Fibroblast of skin of right quadriceps (primary cell): ENCODE measurements around the gene ADGRG7.

Experiments used
- DNase-seq: peaks from one replicate; pipeline ENCODE4 v3.0.0-alpha.2; 2013

The ADGRG7 gene

DNA sequence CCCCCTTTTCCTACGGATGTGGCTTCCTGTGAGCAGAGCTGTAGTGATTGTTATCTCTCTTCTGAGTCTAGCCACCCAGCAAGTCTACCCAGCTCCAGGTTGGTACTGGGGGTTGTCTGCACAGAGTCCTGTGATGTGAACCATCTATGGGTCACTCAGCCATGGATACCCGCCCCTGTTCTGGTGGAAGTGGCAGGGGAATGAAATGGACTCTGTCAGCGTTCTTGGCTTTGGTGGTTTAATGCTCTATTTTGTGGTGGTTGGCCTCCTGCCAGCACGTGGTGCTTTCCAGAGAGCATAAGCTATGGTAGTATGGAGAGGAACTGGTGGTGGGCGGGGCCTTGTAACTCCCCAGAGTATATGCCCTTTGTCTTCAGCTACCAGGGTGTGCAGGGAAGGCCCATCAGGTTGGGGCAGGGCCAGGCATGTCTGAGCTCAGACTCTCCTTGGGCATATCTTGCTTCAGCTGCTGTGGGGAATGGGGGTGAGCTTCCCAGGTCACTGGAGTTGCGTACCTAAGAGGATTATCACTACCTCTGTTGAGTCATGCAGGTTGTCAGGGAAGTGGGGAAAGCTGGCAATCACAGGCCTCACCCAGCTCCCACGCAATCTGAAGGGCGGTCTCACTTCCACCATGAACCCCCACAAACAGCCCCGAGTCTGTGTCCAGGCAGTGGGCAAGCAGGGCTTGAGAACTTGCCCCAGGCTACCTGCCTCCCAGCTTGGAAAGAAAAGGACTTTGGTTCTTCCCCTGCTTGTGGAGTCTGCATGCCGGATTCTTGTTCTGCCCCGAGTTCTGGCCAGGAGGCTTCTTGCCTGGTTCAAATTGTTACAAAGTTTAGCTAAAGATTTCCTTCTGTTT is 9.0 kb upstream of the ADGRG7 start:
- DNase-seq, result no peak

DNA sequence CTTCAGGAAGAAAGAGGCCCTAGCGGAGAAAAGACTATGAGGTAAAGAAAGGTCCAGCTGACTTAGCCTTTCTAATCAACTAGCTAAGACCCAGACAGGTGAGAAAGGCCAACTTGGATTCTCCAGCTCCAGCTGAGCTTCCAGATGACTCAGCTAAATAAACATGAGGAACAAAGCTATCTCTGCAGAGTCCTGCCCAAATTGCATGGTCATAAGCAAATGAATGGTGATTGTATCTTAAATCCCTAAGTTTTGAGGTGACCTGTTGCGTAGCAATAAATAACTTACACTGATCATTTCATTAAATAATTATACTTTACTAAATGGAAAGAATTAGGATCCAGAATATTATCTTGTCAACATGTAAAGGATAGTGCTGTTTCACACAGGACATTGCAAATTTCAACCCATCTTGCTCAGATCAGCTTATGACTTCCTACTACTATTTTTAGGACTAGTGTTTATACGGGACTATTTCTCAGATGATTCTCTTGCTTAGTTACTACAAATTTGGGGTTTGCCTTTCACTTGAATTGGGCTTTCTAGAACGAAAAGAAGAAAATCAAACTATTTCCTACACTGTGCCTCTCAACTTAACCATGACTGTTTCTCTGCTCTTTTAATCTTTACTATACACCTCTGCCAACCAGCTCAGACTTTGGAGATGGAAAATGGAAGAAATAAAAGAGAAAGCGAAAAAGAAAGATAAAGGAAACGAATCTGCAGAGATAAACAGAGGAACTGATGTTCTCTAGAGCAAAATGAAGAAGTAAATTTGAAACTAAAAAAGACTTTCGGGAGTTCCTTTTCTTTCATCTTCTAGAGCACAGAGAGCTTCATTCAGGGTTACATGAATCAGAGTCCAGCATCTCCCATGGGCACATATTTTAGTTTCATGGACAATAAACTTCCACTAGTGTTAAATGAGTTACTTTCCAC is 6.6 kb upstream of the ADGRG7 start:
- no peak for DNase-seq

DNA sequence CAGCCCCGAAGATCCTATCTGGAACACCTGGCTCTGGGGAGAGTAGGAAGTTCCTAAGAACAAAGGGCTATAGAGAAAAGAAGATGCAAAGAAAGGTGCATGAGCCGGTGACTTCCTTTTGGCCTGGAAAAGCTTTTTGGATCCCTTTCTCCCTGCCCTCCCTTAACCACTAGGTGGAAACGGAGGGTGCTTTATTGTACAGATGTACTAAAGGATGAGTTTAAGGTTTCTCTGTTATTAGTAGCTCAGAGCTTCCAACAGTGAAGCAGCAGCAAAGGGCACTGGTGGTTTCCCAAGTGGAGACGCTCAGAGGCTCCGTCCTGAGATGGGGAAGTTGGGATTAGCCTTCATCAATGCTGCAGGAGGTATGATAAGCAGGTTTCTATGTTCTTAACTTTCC is 5.9 kb upstream of the ADGRG7 start:
- DNase-seq, result peak; percentile 39

DNA sequence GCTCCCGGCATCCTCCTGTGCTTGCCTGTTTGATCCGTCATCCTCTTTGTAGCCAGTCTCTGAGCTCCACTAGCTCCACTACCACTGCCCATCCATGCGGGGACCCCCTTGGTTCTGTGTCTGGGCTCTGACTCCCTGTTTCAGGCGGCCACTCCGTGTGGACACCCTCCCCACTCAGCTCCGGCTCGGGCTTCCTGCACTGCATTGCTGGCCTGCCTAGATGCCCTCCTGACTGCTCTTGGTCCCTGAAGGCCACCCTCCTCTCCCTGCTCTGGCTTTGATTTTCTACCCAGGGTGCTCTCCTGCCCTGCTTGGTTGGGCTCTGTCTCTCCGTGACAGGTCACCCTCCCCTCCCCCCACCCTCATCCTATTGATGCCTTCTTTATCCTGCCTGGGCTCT is 4.0 kb upstream of the ADGRG7 start:
- DNase-seq, result no peak

DNA sequence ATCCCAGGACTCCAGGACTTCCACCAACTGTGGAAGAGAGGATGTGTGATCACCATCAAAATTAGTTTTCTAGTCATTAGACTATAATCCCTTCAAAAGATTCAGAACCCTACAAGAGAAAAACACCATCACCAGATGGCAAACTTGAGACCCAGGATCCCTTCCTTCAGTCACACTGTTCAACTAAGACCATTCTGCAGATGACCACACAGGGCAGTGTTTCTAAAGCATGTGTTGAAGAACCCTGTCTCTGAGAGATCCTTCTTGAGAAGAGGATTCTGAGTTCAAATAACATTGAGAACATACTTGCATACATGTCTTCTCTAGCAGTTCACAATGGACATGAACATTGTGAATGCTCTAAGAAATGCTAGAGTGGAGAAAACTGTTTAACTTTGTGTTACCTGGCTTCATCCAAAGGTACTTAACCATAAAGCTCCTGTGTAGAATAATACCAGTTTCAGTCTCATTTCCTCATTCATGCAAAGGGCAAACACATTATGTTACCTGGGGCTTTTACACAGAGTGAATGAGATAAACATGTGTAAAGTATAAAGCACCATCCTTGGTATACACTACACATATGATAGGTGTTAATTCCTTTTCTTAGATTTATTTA is 2.4 kb upstream of the ADGRG7 start:
- DNase-seq, result no peak

DNA sequence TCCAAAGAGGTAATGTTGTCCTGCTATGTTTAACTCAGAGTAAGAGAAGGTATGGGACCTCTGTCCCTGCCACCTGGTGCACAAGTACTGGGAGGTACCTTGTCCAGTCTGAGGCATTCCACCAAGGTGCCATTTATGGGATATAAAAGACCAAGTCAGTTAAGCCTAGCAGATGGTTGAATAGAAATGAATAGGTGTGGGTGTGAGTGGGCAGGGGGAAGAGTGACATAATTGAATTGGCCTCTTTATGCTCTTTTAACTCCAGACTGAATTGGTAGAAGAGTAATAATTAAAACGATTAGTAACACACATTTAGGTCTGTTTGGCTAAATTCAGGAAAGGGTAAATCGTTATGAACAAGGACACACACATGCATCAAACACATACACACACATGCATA is 562 bp downstream of the ADGRG7 start:
- no peak for DNase-seq

DNA sequence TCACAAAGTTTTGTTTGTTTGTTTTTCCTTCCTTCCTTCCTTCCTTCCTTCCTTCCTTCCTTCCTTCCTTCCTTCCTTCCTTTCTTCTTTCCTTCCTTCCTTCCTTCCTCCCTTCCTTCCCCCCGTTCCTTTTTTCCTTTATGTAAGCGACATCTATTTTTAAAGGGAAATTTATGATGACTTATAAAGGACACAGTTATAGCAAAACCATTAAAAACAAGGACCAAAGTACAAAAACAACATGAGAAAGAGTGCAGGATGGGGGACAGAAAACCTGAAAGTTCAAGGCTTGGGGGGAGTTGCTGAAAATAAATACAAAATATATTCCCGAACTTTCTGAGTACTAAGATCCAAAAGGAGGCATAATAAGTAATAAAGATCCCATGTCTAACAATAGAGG is 1.8 kb downstream of the ADGRG7 start:
- DNase-seq, result no peak

DNA sequence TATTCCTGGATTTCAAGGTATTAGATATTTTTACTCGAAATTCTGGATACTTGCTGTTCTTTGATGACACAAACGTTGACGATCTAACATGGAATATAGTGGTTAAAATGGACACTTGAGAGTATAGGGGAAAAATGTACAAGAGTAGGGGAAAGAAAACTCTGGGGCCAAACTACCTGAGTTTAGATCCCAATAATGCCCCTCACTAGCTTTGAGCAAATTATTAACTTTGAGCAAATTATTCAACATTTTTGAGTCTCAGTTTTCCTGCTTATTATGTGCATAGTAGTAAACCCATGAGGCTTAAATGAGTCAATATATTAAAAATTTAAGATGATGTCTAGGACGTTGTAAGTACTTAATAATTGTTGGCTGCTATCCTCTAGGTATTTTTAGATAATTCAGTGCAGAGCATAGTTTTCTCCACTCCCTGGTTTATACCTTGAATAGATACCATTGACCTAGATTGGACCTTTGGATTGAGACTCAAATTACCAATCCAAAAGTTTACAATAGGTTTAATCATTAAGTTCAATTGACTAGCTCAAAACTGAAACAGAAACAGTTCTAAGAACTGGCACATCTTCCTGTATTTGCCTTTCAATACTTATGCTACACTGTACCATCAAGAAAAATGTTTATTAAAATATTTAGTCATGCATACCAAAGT is 4.5 kb downstream of the ADGRG7 start:
- no peak for DNase-seq

DNA sequence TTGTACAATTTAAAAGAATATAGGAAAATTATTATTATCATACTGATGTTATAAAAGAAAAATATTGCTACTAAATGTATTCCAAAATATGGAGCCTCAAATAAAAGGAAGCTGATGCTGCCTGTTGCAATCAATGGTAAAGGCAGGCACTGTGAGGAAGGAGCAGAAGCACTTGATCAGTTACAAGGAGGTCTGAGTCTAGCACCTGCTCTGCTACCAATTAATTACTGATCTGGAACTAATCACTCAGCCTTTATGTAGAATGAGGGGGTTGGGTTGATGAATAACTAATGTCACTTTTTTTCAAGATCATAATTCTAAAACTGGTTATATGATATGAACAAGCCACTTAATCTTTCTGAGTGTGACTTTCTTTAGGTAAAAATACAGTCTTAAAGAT is 5.5 kb downstream of the ADGRG7 start:
- DNase-seq, result no peak

DNA sequence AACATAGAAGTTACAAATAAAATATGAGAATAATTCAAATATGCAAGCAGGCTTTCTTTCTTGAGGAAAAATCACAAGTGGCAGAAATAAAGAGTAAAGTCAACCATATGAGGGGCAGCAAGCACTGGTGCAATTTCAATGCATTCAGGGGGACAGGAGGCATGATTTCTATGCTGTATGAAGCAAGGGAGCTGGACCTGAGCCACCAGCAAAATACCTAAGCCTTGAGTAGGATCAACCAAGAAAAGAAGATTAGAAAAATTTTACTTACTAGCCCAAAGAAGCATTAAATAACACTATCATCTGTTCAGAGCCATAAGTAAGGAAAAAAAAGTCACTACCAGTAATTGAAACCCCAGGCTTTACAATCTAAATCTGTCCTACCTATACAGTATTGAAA is 6.3 kb downstream of the ADGRG7 start:
- peak; percentile 55 for DNase-seq

DNA sequence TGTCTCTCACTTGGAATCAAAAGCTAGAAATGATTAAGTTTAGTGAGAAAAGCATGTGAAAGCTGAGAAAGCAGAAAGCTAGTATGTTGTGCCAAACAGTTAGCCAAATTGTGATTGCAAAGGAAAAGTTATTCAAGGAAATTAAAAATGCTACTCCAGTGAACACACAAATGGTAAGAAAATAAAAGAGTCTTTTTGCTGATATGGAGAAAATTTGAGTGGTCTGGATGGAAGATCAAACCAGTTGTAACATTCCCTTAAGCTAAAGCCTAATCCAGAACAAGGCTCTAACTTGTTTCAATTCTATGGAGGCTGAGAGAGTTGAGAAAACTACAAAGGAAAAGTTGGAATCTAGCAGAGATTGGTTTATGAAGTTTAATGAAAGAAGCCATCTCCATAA is 11.8 kb downstream of the ADGRG7 start:
- DNase-seq, result no peak

DNA sequence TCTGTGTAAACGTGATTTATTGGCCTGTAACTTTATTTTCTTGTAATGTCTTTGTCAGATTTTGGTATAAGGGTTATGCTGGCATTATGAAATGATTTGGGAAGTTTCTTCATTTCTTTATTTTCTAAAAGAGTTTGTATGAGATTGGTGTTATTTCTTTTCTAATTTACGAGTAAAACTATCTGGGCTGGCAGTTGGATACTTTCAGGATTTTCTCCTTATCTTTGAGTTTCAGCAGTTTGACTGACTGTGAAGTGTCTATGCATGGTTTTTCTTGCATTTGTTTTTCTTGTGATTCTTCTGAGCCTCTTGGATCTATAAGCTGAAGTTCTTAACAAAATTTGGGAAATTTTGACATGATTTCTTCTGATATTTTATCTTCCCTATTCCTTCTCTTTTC is 18.1 kb downstream of the ADGRG7 start:
- no peak for DNase-seq

DNA sequence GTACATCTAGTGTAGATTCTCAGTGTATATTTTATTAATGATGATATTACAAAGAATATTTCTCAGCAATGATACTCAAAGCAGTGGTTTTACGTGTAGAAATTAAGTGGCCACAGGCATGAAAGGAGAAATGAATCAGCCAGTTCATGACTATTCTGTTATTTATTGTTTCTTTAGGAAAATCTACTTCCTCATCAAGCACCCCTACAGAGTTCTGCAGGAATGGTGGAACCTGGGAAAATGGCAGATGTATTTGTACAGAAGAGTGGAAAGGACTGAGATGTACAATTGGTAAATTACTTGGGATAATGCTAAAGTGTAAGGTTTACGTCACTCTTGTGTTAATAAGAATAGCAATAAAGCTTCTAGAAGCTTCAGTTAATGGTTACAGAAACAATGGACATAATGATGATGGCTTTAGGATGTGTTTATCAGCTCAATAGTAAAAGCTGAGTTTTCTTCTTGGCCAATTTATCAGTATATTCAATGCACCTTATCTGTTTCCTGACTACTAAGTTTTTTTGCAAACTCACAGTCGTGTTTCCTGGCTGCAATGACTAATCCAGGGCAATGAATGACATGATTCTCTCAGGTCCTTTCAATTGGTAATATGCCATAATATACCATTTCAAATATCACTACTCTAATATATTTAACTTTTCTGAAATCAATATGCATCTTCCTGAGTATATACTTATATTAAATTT is 20.2 kb downstream of the ADGRG7 start:
- DNase-seq, result no peak

DNA sequence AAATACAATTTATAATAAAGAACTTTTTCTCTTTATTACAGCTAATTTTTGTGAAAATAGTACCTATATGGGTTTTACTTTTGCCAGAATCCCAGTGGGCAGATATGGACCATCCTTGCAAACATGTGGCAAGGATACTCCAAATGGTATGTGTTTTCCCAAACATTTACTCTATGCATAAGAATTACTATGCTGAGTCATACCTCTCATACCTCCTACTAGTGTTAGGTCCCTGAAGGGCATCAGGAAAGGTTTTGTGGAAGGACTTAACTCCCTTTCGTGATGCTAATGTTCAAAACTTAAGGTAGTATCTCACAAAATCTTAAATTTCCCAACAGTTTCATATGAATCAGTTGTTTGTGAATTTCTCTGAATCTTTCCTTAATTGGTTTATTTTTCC is 21.3 kb downstream of the ADGRG7 start:
- no peak for DNase-seq

DNA sequence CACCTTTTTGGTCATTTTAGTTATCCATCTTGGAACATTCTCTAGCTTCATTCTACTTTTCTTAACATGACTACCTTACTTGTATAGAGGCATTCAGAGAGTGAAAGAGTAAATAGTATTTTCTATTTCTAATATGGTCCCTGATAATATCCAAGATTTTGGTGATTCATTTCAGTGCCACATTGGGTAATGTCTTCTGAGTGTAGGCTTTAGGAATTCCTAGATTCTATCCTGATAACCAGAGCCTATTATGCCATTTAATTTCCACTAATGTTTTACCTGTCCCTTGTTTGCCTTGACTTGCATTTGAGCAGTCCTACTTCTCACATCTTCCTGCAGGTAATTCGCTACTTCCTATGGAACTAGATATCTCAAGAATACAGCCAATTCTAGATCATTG is 21.8 kb downstream of the ADGRG7 start:
- DNase-seq, result no peak

DNA sequence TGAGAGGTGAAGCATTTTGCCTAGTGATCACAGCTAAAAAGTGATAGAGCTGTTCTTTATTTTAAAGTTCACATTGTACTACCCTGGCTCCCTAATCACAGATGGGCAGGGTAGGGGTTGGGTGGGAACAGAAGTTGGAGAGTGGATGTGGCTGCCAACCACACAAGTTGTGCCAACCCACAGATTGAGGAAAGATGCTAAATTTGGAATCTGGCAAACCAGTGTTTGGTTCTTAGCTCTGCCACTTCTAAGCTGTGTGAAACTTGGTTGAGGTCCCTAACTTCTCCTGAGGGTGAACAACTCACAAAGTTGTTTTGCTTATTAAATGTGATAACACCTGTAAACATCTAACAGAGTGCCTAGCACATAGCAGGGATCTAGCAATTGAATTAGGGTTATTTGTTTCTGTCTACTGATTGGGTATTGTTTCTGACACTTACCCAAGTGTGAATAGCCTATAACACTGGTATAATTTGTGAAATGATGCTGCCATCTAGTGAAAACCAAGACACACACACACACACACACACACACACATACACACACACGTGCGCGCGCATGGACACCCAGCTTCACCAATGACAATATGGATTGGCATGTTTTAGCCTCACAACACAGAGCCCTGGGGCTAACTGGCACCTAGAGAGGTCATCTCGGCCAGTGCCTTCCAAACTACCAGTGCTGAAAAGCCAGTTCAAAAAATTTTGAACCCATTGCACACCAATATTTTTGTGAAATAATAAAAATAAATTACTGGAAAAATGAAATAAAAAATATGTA is 25.3 kb downstream of the ADGRG7 start:
- DNase-seq, result peak; percentile 31

DNA sequence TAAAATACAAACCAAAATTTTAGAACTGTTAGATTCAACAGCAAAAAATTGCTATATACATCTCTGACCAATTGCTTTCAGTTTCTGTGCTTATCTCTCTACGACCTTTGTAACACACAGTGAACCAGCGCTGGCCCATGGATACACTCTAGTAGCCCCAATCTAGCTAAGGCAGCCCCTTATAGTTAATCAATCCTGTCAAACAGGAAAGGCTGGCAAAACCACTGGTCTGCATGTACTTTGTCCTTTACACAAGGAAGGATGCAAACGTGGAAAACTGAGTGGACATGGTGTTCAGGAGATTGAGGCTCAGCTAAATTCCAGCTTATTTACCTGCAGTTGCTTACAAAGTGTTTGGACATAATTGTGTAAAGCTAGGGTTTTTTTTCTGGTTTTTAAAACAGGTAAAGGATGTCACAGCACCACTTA is 25.9 kb downstream of the ADGRG7 start:
- no peak for DNase-seq

DNA sequence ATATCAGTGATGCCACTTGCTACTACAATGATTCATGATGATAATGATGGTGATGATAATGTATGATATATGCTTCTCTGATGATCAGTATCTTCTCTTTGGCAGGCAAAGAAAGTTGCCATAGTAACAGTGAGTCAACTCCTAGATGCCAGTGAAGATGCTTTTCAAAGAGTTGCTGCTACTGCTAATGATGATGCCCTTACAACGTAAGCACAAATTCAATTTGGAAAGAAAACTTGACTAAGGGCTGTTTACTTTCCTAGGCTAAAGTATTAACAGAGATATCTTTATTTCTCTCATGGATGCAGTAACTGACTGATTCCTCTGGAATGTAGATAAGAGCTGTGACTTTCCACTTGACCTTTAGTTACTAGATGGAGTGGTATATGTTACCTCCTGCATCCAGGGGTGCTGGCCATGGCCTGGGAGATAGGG is 27.8 kb downstream of the ADGRG7 start:
- DNase-seq, result peak; percentile 24

DNA sequence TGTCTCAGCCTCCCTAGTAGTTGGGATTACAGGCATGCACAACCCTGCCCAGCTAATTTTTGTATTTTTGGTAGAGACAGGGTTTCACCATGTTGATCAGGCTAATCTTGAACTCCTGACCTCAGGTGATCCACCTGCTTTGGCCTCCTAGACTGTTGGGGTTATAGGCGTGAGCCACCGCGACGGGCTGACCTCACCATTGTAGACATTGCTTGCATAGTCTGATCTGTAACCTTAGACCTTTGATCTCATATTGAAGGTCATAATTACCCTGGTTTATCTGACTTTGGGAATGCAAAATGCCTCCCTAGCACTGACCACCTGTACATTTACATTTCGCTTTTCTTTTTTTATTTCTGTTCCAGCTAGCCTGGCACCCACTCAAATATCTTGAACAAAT is 31.2 kb downstream of the ADGRG7 start:
- DNase-seq, result no peak

DNA sequence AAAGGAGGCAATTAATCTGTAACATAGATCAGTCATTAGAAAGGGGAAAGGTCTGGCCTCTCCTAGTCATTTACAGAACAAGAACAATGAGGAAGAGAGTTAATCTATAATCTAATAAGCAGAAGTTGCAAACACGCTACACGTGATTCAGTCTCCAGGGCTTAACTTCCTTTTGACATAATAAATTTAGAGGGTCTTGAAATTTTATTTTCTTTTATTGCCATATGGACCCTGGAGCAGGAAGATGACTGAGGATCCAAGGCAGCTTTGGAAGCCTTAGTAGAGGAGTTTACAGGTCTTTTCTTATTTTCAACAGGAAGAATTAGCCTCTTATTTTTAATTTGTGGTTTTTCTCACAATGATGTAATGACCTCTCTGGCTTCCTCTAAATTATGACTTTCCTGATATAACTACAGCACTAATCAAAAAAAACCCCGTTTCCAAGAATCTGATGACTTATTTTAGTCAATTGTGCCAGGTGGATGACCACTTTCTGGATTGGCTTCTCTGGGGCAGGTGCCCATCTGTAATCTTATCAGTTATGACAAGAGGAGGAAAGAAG is 32.2 kb downstream of the ADGRG7 start:
- DNase-seq, result no peak

DNA sequence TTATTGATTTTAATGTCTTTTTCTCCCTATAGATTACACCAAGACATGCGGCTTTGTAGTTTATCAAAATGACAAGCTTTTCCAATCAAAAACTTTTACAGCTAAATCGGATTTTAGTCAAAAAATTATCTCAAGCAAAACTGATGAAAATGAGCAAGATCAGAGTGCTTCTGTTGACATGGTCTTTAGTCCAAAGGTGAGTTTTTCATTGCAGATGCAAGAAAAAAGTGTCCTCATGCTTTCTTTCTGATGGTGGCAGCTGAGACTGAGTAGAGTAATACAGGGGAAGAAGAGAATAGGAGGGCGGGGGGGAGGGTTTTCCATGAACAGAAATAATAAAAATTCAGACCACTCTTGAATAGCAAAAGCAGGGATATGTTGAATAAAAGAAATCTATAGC is 36.5 kb downstream of the ADGRG7 start:
- no peak for DNase-seq
